ENCODE measurements around the gene OR4N2.
"Not testable (repeated sequence)": the region's sequence is repeated elsewhere in the genome, so short reads cannot be mapped to it uniquely, and the experiment has no call there.

The OR4N2 gene

GRCh38 chr14:19834203-19834848 is 30.8 kb downstream of the OR4N2 start:
- DNase-seq (ENCODE audit: low spot score) = not testable (repeated sequence)

- no peak for DNase-seq (ENCODE audit: low spot score)
Measured at GRCh38 chr14:19838433-19838832, 34.9 kb downstream of the OR4N2 start.

GRCh38 chr14:19851365-19851764 is 47.8 kb downstream of the OR4N2 start:
- DNase-seq (ENCODE audit: low spot score) = no peak

- not testable (repeated sequence) for DNase-seq (ENCODE audit: low spot score)
Measured at GRCh38 chr14:19866061-19866669, 62.6 kb downstream of the OR4N2 start.

- DNase-seq (ENCODE audit: low spot score) = no peak
Measured at GRCh38 chr14:19873178-19873577, 69.6 kb downstream of the OR4N2 start.

- DNase-seq (ENCODE audit: low spot score) = no peak
Measured at GRCh38 chr14:19874842-19875241, 71.3 kb downstream of the OR4N2 start, which contains the start of gene OR4K2. OR4K2 (plus strand) TSS chr14:19875142; CDS start chr14:19876268, 1,126 bp downstream.

GRCh38 chr14:19878029-19878642 is 74.6 kb downstream of the OR4N2 start:
- DNase-seq (ENCODE audit: low spot score) = no peak
